Stimulated activated CD4-positive, alpha-beta T cell treated with anti-CD3 and anti-CD28 coated beads, Interleukin-2, amount 100 ng/mL, for 4 hours (primary cell): Measurements from ENCODE around the gene MYH16.
"Not testable (repeated sequence)": the region's sequence is repeated elsewhere in the genome, so short reads cannot be mapped to it uniquely, and the experiment has no call there.

Experiments used
- DNase-seq: peaks from one replicate; pipeline ENCODE4 v3.0.0-alpha.2; 2020; ENCODE audit warnings: low read depth

The MYH16 gene

GRCh38 chr7:99272476-99273045 lies at the start of gene MYH16:
TSS of gene MYH16 (plus strand) at chr7:99272839.
- DNase-seq: no peak

DNA sequence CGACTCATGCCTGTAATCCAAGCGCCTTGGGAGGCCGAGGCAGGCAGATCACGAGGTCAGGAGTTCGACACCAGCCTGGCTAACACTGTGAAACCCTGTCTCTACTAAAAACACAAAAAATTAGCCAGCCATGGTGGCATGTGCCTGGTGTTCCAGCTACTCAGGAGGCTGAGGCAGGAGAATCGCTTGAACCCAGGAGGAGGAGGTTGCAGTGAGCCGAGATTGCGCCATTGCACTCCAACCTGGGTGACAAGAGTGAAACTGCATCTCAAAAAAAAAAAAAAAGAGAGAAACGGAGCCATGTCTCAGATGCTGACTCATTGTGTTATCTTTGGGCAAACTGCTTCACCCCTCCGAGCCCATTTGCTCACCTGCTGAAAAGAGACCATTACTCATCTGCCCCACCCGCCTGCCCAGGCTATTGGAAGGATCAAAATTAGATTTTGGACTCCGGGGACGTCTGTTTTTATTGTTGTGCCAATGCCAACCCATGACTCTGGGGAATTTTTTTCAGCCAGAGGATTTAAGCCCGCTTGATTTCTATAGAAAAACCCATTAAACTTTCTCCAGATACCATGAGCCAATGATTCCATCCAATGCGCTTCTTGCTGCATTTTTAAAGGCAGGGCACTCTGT lies 48.3 kb upstream of the MYH16 start:
- not testable (repeated sequence) for DNase-seq

GRCh38 chr7:99224899-99225265 lies 47.8 kb upstream of the MYH16 start:
- DNase-seq: no peak

GRCh38 chr7:99229234-99229633 lies 43.4 kb upstream of the MYH16 start:
- no peak for DNase-seq

DNA sequence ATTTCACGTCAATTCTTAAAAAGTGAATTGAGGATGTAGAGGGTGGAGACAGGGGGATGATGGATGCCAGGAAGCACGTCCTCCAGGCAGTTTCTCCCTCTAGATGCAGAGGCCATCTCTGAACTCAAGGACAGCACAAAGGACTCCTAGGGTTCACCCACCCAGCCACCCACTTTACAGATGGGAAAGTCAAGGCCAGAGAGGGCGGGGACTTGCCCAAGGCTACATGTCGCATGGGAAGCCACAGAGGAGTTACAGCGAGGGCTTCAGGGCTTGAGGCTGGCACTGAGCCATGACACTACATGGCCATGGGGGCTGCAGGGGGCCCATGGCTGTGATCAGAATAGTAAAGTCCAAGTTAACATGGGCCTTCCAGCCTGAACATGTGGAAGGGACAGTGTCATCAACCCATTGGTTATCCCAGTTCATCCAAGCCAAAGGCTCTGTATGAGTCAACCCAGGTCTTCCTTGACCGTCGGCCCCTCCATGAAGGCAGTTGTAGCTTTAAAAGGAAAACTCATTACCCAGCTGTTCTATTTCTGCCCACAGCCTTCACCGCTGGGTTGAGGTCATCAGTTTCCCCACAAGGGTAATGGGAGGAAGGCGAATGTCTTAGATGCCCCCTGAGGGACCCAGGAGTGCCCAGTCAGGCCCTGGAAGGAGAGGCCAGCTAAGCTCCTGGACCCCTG lies 40.4 kb upstream of the MYH16 start:
- DNase-seq: no peak

DNA sequence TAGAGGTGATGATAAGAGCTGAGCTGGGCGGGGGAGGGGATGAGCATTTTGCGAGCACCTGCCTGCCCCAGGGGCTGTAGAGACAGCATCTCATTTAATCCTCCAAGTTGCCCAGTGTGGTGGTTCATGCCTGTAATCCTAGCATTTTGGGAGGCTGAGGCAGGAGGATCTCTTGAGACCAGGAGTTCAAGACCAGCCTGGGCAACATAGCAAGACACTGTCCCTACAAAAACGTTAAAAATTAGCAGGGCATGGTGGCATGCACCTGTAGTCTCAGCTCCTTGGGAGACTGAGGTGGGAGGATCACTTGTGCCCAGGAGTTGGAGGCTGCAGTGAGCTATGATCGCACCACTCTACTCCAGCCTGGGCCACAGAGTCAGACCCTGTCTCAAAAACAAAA lies 39.7 kb upstream of the MYH16 start:
- DNase-seq: not testable (repeated sequence)

DNA sequence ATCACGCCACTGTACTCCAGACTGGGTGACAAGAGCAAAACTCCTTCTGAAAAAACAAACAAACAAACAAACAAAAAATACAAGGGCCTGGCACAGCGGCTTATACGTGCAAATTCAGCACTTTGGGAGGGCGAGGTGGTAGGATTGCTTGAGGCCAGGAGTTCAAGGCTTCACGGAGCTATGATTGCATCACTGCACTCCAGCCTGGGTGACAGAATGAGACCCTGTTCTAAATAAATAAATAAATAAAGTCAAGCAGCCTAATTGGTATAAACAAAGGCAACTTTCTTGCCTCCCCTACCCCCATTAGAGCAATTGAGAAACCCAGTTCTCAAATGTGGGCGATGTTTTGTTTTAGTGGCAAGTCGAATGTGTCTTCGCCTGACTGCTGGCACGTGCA lies 38.5 kb upstream of the MYH16 start:
- DNase-seq: no peak

DNA sequence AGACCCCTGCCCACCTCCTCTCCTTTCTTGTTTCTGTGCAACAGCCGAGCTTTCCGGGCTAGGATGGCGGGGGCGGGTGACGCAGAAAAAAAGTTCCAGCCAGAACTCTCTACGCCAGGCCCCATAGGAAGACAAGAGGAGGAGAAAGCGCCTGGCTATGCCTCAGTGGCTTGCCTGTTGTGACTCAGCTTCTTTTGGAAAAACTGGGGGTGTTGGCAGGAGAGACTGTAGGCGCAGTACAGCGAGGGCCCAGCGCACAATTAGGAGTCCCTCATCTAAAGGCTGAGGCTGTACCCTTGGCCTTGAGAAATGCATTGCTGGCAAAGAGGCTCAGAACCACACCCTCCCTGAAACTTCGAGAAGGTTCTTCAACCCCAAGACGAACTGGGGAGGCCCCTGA lies 36.7 kb upstream of the MYH16 start:
- DNase-seq: no peak

- DNase-seq: not testable (repeated sequence)
Observed at GRCh38 chr7:99237876-99238275, 34.8 kb upstream of the MYH16 start.

DNA sequence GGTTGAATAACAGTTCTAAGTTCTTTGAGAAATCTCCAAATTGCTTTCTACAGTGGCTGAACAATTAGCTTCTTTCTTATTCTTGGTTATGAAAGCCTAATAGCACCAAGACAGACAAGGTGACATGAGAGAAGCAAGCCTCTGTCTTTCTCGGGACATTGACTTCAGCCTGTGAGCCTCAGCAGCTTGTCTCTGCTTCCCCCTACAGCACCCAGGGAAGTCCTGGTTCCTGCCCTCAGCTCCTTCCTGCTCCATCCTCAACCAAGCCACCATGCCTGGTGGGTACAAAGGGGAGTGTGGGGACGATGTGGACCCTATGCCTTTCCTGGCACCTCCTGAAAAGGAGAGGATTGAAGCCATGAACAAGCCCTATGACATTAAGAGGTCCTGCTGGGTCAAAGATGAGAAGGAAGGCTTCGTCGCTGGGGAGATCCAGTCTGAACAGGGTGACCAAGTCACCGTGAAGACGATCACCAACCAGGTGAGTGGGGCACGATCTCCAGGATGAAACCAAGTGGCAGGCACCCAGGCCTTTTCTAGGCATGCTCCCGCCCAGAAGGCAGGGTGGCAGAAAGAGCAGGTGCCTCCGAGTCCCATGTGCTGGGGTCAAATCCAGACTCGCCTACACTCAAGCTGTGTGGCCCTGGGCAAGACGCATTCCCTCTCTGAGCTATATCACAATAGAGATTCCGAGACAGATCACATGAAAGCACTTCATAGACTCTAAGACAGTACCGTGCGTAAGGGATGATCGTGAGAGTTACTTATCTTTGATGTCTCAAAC lies 33.9 kb upstream of the MYH16 start:
- no peak for DNase-seq

DNA sequence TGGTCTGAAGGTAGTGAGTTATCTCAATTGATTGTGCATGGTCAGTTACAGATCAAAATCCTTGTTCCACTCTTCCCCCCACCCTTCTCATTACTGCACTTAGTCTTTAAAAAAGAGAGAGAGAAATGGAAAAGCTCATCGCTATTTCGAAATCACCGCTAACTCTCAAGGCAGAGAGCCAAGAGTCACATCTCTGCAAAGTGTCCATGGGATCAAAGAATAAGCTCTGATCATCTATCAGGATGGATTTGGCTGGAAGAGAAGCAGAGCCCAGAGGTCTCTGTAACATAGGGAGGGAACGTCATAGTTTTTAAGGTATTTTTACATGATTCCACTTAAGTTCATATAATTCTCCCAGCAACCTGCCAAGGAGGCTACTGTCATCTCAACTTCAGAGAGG lies 30.0 kb upstream of the MYH16 start:
- no peak for DNase-seq

- DNase-seq: no peak
Observed at GRCh38 chr7:99243751-99244337, 28.8 kb upstream of the MYH16 start.

DNA sequence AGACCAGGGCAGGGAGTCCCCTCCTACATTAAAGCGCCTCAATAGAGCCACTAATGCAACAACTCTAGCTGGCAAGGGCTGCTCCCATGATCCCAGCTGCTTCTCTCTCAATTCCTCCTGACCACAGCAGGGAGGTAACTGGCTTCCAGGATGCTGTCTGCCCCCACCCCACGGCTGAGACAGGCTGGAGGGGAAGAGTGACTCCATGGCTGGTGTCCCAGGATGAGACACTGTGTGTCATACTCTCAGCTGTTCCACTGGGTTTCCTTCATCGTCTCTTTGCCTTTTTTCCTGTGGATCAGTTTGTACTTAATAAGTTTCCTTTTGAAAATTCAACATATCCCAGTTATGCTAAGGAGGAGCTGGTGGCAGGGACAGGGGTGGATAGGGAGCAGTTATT lies 27.7 kb upstream of the MYH16 start:
- no peak for DNase-seq

DNA sequence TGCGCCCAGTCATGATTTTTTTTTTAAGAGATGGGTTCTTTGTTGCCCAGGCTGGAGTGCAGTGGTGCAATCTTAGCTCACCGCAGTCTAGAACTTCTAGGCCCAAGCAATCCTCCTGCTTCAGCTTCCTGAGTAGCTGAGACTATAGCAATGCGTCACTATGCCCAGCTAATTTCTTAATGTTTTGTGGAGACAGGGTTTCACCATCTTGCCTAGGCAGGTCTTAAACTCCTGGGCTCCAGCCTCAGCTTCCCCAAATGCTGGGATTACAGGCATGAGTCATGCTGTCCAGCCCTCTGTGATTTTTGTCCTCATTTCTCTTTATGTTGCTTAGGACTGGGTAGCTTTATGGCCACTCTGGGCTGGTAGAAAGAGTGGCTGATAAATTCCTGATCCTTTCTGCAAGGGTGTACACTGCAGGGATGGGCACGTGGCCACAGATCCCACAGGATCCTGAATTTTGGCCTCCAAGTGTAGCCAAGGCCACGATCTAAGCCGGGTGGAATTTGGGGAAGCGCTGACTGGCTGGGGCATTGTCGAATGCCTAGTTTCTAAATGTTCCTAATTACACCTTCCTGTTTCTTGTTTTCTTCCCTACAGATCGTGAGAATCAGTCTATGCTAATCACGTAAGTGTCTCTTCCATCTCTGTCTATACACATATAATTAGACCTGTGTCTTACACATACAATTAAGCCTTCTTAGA lies 24.1 kb upstream of the MYH16 start:
- no peak for DNase-seq

DNA sequence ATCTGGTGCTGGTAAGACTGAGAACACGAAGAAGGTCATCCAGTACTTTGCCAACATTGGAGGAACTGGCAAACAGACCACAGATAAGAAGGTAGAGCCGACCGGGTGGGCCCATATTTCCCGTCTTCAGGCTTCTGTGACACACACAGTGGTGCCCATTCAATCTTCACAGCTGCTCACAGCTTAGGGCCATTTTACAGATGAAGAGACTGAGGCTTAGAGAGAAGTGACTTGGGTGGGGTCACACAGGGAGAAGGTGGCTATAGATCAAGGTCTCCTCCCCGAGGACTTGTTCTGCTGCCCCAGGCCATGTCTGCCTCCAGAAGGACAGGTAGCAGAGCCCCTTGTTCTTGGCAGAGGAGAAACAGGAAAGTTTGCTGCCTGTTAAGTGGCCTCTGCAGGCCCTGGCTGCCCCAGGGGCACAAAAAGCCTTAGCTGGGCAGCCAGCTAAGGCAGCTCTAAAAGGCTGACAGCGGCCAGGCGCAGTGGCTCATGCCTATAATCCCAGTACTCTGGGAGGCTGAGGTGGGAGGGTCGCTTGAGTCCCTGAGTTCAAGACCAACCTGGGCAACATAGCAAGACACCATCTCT lies 22.6 kb upstream of the MYH16 start:
- DNase-seq: no peak

- DNase-seq: no peak
Observed at GRCh38 chr7:99252166-99252895, 20.3 kb upstream of the MYH16 start.

- DNase-seq: no peak
Observed at GRCh38 chr7:99253369-99253768, 19.3 kb upstream of the MYH16 start.

DNA sequence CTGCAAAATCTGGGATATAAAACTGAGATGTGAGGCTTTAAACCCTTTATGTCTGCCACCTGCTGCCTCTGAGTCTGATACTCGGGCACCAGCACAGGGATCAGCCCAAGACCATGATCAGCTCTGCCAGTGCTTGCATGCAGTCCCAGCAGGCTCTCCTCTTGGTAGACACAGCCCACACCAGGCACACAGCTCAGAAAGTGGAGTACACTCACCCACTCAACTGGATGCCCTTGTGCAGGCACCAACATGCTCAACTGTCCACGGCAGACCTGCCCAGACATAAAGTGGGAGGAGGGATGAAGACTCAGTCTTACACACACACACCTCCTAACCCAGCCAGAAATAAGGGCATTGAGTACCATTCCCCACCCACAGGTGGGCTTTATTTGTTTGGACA lies 18.2 kb upstream of the MYH16 start:
- DNase-seq: no peak

- DNase-seq: no peak
Observed at GRCh38 chr7:99255463-99255862, 17.2 kb upstream of the MYH16 start.

DNA sequence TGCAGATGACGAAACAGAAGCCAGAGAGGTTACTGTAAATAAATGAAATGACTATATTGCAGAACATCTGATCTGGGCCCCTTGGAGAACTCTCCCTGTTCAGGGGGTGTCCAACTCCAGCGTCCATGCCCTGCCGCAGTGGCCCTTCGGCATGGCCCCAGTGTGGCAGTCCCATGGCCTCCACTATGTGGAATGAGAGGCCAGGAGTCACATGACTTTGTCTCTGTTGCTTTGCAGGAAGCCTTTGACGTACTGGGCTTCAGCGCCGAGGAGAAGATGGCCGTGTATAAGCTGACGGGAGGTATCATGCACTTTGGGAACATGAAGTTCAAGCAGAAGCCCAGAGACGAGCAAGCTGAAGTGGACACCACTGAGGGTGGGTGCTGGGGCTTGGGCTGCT lies 15.6 kb upstream of the MYH16 start:
- no peak for DNase-seq

GRCh38 chr7:99257675-99258074 lies 15.0 kb upstream of the MYH16 start:
- no peak for DNase-seq
